GM19467 (cell line): ENCODE measurements around the gene CNIH3.
"Not testable (repeated sequence)": the region's sequence is repeated elsewhere in the genome, so short reads cannot be mapped to it uniquely, and the experiment has no call there.

Experiments used
- ATAC-seq: cut with Tn5 transposase; IDR thresholded peaks from one replicate; pipeline ENCODE4 v1.9.1; 2021; ENCODE audit warnings: mild to moderate bottlenecking, moderate library complexity; ENCODE audit not compliant: unreplicated experiment

Gene CNIH3

GRCh38 chr1:224615861-224616755, at the start of gene CNIH3:
Gene CNIH3 (plus strand): TSS chr1:224616317. CDS start chr1:224617175, 858 bp downstream.
- ATAC-seq, result no peak

GRCh38 chr1:224566492-224566891, 49.6 kb upstream of the CNIH3 start:
- ATAC-seq, result not testable (repeated sequence)

- ATAC-seq, result no peak
Measured at GRCh38 chr1:224569276-224569675, 46.8 kb upstream of the CNIH3 start.

GRCh38 chr1:224571975-224572374, 44.1 kb upstream of the CNIH3 start:
- ATAC-seq, result not testable (repeated sequence)

GRCh38 chr1:224579526-224579925, 36.6 kb upstream of the CNIH3 start:
- no peak for ATAC-seq

- ATAC-seq, result no peak
Measured at GRCh38 chr1:224580006-224580405, 36.1 kb upstream of the CNIH3 start.

- no peak for ATAC-seq
Measured at GRCh38 chr1:224582041-224582440, 34.1 kb upstream of the CNIH3 start.

GRCh38 chr1:224583774-224584173, 32.3 kb upstream of the CNIH3 start:
- ATAC-seq, result no peak

- ATAC-seq, result no peak
Measured at GRCh38 chr1:224585051-224585450, 31.1 kb upstream of the CNIH3 start.

GRCh38 chr1:224587051-224587450, 29.1 kb upstream of the CNIH3 start:
- ATAC-seq, result no peak

GRCh38 chr1:224588515-224588914, 27.6 kb upstream of the CNIH3 start:
- ATAC-seq, result no peak

- ATAC-seq, result no peak
Measured at GRCh38 chr1:224589006-224589405, 27.1 kb upstream of the CNIH3 start.

GRCh38 chr1:224591326-224591725, 24.8 kb upstream of the CNIH3 start:
- no peak for ATAC-seq

GRCh38 chr1:224592636-224593582, 23.2 kb upstream of the CNIH3 start:
- ATAC-seq, result no peak

- ATAC-seq, result no peak
Measured at GRCh38 chr1:224594360-224594759, 21.8 kb upstream of the CNIH3 start.

GRCh38 chr1:224594851-224595250, 21.3 kb upstream of the CNIH3 start:
- no peak for ATAC-seq

- no peak for ATAC-seq
Measured at GRCh38 chr1:224605482-224606181, 10.5 kb upstream of the CNIH3 start.

GRCh38 chr1:224607188-224608148, 8.6 kb upstream of the CNIH3 start:
- no peak for ATAC-seq

GRCh38 chr1:224609333-224609732, 6.8 kb upstream of the CNIH3 start:
- no peak for ATAC-seq

GRCh38 chr1:224612246-224612645, 3.9 kb upstream of the CNIH3 start:
- ATAC-seq, result no peak
